NT2/D1 (cell line): ENCODE measurements around the gene SMPD2.

Experiments used
- DNase-seq: peaks from one replicate; pipeline ENCODE4 v3.0.0-alpha.2; 2011; ENCODE audit warnings: low read depth, low spot score
- H3K27me3 ChIP-seq: 2 replicates; pipeline ENCODE4 v1.6.0; 2011; ENCODE audit warnings: mild to moderate bottlenecking; ENCODE audit not compliant: insufficient read length, insufficient read depth
- H3K36me3 ChIP-seq: 2 replicates; pipeline ENCODE4 v1.6.1; 2011; ENCODE audit warnings: mild to moderate bottlenecking, low read length, mixed read lengths; ENCODE audit not compliant: insufficient read depth, insufficient read length
- H3K4me1 ChIP-seq: 2 replicates; pipeline ENCODE4 v1.5.1; 2011; ENCODE audit not compliant: insufficient read depth, insufficient read length
- H3K4me3 ChIP-seq: 2 replicates; pipeline ENCODE4 v1.5.1; 2011; ENCODE audit warnings: low read depth; ENCODE audit not compliant: insufficient read length
- H3K9ac ChIP-seq: 2 replicates; pipeline ENCODE4 v1.6.0; 2011; ENCODE audit warnings: low read depth; ENCODE audit not compliant: insufficient read length
- H3K9me3 ChIP-seq: 2 replicates; pipeline ENCODE4 v1.5.1; 2011; ENCODE audit warnings: mild to moderate bottlenecking, low read length; ENCODE audit not compliant: insufficient read depth
- SUZ12 ChIP-seq: IDR thresholded peaks from 2 replicates; pipeline ENCODE4 v1.6.1; 2011; ENCODE audit not compliant: insufficient read length, insufficient read depth; ENCODE audit errors: extremely low read depth
- YY1 ChIP-seq: IDR thresholded peaks from 2 replicates; pipeline ENCODE4 v1.6.1; 2011; ENCODE audit not compliant: insufficient read length, insufficient read depth
- ZNF274 ChIP-seq: IDR thresholded peaks from 2 replicates; pipeline ENCODE4 v1.6.1; 2011; ENCODE audit warnings: mild to moderate bottlenecking, low read depth, low read length

SMPD2 gene

GRCh38 chr6:109446541-109446940 is 6.0 kb downstream of the SMPD2 start:
- Histone ChIP-seq H3K4me3 (no peak overlapping the region), H3K27me3 (no peaks in the 10 kb centered on the region), H3K9ac (no peak overlapping the region), H3K36me3 (peaks cover 88% of the 10 kb centered on the region), H3K4me1 (peaks cover 2% of the 10 kb centered on the region), H3K9me3 (no peaks in the 10 kb centered on the region)
- no peak for TF ChIP-seq ZNF274
- no peak for TF ChIP-seq YY1
- TF ChIP-seq SUZ12: no peak
- DNase-seq: no peak

GRCh38 chr6:109447087-109447486 is 6.6 kb downstream of the SMPD2 start:
- TF ChIP-seq YY1 (no peak), ZNF274 (no peak), SUZ12 (no peak)
- Histone ChIP-seq H3K9me3 (no peaks in the 10 kb centered on the region), H3K27me3 (no peaks in the 10 kb centered on the region), H3K36me3 (peaks cover 92% of the 10 kb centered on the region), H3K9ac (no peak overlapping the region), H3K4me3 (no peak overlapping the region), H3K4me1 (peaks cover 2% of the 10 kb centered on the region)
- DNase-seq: no peak

DNA sequence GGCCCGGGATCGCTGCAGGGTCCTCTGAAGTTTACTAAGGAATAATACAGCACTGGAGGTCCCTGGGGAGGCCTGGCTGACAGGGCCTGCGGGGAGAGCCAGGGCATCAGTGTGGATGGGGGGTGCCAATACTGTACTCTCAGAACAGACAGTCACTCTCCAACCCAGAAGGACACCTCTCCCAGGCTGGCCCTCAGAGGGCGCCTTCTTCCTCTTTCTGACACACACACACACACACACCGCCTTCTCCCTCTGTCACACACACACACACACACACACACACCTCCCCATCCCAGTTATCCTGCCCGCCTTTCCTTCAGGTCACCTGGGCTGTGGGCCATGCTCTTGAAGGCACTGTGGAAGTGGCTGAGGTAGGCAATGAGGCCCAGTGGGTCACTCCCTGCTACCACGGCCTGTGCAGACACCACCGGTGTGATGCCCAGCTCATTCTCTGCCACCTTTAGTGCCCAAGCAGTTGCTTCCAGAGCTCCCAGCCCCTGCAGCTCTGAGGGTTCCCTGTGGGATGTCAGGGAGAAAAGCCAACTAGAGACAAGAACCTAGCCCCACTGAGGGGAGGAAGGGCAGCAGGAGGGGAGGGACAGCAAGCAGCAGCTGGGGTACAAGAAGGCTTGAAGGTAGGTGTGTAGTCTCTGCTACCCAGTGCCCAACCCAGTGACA is 7.5 kb downstream of the SMPD2 start:
- TF ChIP-seq ZNF274 (no peak), YY1 (no peak), SUZ12 (no peak)
- Histone ChIP-seq H3K27me3 (no peaks in the 10 kb centered on the region), H3K9ac (no peak overlapping the region), H3K4me3 (no peak overlapping the region), H3K36me3 (peaks cover 89% of the 10 kb centered on the region), H3K4me1 (peaks cover 2% of the 10 kb centered on the region), H3K9me3 (no peaks in the 10 kb centered on the region)
- no peak for DNase-seq

DNA sequence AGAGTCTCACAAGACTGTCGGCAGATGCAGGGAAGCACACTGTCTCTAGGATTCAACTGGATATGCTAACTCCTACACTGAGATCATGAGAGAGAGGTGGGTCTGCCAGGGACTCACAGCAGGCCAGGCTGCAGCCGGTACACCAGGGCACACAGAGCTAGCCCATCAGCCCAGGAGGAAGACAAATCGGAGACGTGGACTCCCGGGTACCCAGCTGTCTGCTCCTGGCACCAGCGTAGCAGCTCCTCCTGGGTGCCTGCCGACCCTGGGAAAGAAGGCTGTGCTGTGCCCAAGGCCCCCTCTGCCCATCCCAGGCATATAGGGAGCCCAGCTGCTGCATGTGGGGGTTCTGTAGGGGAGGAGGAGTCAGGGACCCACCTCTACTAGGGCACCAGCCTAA is 8.1 kb downstream of the SMPD2 start:
- no peaks in the 10 kb centered on the region for H3K9me3 ChIP-seq
- no peak for DNase-seq
- TF ChIP-seq YY1 (no peak), ZNF274 (no peak)
- H3K36me3 ChIP-seq: peaks cover 90% of the 10 kb centered on the region
- no peaks in the 10 kb centered on the region for H3K27me3 ChIP-seq
- H3K4me1 ChIP-seq: peaks cover 4% of the 10 kb centered on the region
- no peak overlapping the region for H3K4me3 ChIP-seq
- no peak overlapping the region for H3K9ac ChIP-seq

DNA sequence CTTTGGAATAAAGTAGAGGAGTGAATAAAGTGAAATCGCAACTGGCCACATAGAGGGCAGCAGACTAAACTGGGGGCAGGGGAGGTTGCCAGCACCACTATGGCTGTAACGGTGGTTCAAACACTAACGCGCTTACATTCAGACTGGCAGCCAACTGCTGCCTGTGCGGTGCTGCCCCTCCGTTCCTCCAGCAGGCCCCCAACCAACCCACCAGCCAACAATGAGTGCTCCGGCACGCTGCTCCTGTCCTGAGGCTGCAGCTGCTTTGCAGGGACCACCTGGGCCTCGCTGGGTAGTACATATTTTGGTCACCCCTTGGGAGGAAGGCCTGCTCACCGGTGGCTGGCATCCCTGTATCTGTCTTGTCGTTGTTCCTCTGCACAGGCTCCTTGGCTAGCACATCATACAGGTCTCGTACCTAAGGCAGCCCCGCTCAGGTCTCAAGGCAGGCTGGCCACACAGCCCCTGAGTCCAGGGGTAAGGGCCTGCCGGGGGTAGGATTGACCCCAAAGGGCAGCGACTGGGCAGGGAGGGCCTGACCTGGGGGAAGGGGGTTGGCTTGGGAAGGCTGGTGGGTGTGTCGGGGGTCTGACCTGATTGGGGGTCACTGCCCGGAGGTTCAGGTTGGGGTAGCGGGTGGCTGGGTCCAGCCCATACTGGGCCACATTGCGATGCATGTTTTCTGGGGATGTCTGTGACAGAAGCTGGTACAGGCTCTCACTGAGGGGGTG is 8.7 kb downstream of the SMPD2 start:
- no peak overlapping the region for H3K4me3 ChIP-seq
- TF ChIP-seq SUZ12 (no peak), YY1 (no peak), ZNF274 (no peak)
- H3K9ac ChIP-seq: no peak overlapping the region
- no peaks in the 10 kb centered on the region for H3K27me3 ChIP-seq
- H3K9me3 ChIP-seq: no peaks in the 10 kb centered on the region
- peaks cover 7% of the 10 kb centered on the region for H3K4me1 ChIP-seq
- DNase-seq: no peak
- peaks cover 88% of the 10 kb centered on the region for H3K36me3 ChIP-seq

- no peak for TF ChIP-seq ZNF274
- DNase-seq: no peak
- Histone ChIP-seq H3K4me1 (peaks cover 12% of the 10 kb centered on the region), H3K36me3 (peaks cover 80% of the 10 kb centered on the region), H3K9ac (no peak overlapping the region), H3K4me3 (no peak overlapping the region), H3K9me3 (no peaks in the 10 kb centered on the region), H3K27me3 (no peaks in the 10 kb centered on the region)
Measured at GRCh38 chr6:109449795-109450673, 9.5 kb downstream of the SMPD2 start.

DNA sequence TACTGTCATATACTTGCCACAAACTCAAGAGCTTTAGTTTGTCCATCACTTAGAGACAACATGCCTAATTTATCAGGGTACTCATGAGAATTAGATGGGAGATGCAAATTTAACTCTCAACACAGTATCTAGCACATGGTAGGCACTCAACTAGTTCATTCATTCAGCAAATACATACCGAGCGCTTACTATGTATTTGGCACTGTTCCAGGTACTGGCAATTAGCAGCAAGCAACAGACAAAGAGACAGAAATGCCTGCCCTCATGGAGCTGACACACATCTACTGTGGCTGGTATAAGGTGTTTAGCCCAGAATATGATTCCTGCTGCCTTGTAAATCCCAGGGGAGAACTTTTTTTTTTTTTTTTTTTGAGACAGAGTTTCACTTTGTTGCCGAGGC is 10.3 kb downstream of the SMPD2 start:
- H3K9me3 ChIP-seq: no peaks in the 10 kb centered on the region
- peaks cover 12% of the 10 kb centered on the region for H3K4me1 ChIP-seq
- H3K4me3 ChIP-seq: no peak overlapping the region
- H3K27me3 ChIP-seq: no peaks in the 10 kb centered on the region
- no peak overlapping the region for H3K9ac ChIP-seq
- DNase-seq: no peak
- TF ChIP-seq SUZ12 (no peak), ZNF274 (no peak), YY1 (no peak)
- peaks cover 73% of the 10 kb centered on the region for H3K36me3 ChIP-seq
